NCI-H2107 treated with DMSO at 0.1 percent for 48 hours (cell line): Measurements from ENCODE around the gene OLFML2A.
"Not testable (repeated sequence)": the region's sequence is repeated elsewhere in the genome, so short reads cannot be mapped to it uniquely, and the experiment has no call there.

ENCODE experiments used
- DNase-seq: peaks from one replicate; lab custom pipeline; 2025; ENCODE audit not compliant: unreplicated experiment; lab: John Stamatoyannopoulos, UW

Gene OLFML2A

GRCh38 chr9:124818431-124819281 is 41.7 kb downstream of the OLFML2A start:
- DNase-seq: no peak

GRCh38 chr9:124820698-124821623 is 44.0 kb downstream of the OLFML2A start:
- DNase-seq: no peak

GRCh38 chr9:124828489-124829333 is 51.8 kb downstream of the OLFML2A start:
- DNase-seq: no peak

GRCh38 chr9:124829334-124829669 is 52.4 kb downstream of the OLFML2A start:
- no peak for DNase-seq

- DNase-seq: no peak
Measured at GRCh38 chr9:124830593-124830992, 53.7 kb downstream of the OLFML2A start.

GRCh38 chr9:124831642-124832364 is 54.9 kb downstream of the OLFML2A start:
- no peak for DNase-seq

GRCh38 chr9:124834591-124834990 is 57.7 kb downstream of the OLFML2A start:
- no peak for DNase-seq

- DNase-seq: peak; percentile 53
Measured at GRCh38 chr9:124835026-124835557, 58.2 kb downstream of the OLFML2A start.

GRCh38 chr9:124838132-124838531 is 61.2 kb downstream of the OLFML2A start:
- DNase-seq: not testable (repeated sequence)

- not testable (repeated sequence) for DNase-seq
Measured at GRCh38 chr9:124838567-124839275, 61.8 kb downstream of the OLFML2A start.

- DNase-seq: no peak
Measured at GRCh38 chr9:124839612-124840299, 62.8 kb downstream of the OLFML2A start.

GRCh38 chr9:124840300-124840833 is 63.4 kb downstream of the OLFML2A start:
- DNase-seq: no peak

GRCh38 chr9:124841075-124841821 is 64.3 kb downstream of the OLFML2A start:
- no peak for DNase-seq

- DNase-seq: no peak
Measured at GRCh38 chr9:124843456-124844034, 66.6 kb downstream of the OLFML2A start.

GRCh38 chr9:124844291-124844690 is 67.4 kb downstream of the OLFML2A start:
- no peak for DNase-seq

- DNase-seq: not testable (repeated sequence)
Measured at GRCh38 chr9:124846467-124846866, 69.5 kb downstream of the OLFML2A start.

- no peak for DNase-seq
Measured at GRCh38 chr9:124846969-124847368, 70.0 kb downstream of the OLFML2A start.

- DNase-seq: no peak
Measured at GRCh38 chr9:124849801-124850200, 72.9 kb downstream of the OLFML2A start.
